Naive B cell (primary cell): Measurements from ENCODE around the gene DLGAP4. TPM values are rescaled to one million over a fixed set of nuclear protein-coding genes. Genes with fewer than 3 reads are reported as not detected.

Experiments
- ATAC-seq, 2 donors: fragments of 150-1000 bp; cut with Tn5 transposase; 2 replicates each; pipeline ENCODE4 v1.10.0; 2021; ENCODE audit warnings: low read depth in 2 of 2, mild to moderate bottlenecking in 2 of 2, moderate library complexity in 2 of 2
- DNase-seq: peaks from one replicate; pipeline ENCODE4 v3.0.0; 2022
- H3K27ac Mint-ChIP-seq, 6 donors: one replicate each; pipeline ENCODE4 v1.8.0; 2020 to 2022; ENCODE audit warnings: mild to moderate bottlenecking in 6 of 6, mixed read lengths in 6 of 6, moderate library complexity in 5 of 6, inconsistent platforms in 2 of 6
- H3K27me3 Mint-ChIP-seq, 3 donors: one replicate each; pipeline ENCODE4 v1.8.0; 2021 to 2022; ENCODE audit warnings: mixed read lengths in 3 of 3, mild to moderate bottlenecking in 1 of 3
- H3K36me3 Mint-ChIP-seq, 2 donors: one replicate each; pipeline ENCODE4 v1.8.0; 2020 to 2022; ENCODE audit warnings: mixed read lengths in 2 of 2, inconsistent platforms in 1 of 2, mild to moderate bottlenecking in 1 of 2
- H3K4me1 Mint-ChIP-seq, 3 donors: one replicate each; pipeline ENCODE4 v1.8.0; 2020 to 2022; ENCODE audit warnings: mixed read lengths in 3 of 3, inconsistent platforms in 1 of 3, mild to moderate bottlenecking in 1 of 3, moderate library complexity in 1 of 3
- H3K4me3 Mint-ChIP-seq, 8 donors: one replicate each; pipeline ENCODE4 v1.8.0; 2020 to 2022; ENCODE audit warnings: mild to moderate bottlenecking in 8 of 8, mixed read lengths in 8 of 8, moderate library complexity in 8 of 8, inconsistent platforms in 2 of 8
- H3K9me3 Mint-ChIP-seq, 7 donors: one replicate each; pipeline ENCODE4 v1.8.0; 2020 to 2022; ENCODE audit warnings: mixed read lengths in 7 of 7, mild to moderate bottlenecking in 5 of 7, inconsistent platforms in 2 of 7, moderate library complexity in 1 of 7
- polyA plus RNA-seq, 6 donors: library from polyadenylated mRNA; unstranded; fragments of 300-500 nt; fragmentation: Illumina TruSeq; gene quantifications; one replicate each; pipeline ENCODE4 v1.2.3, GENCODE V29; 2021; ENCODE audit warnings: low read depth in 6 of 6

Gene DLGAP4
- polyA plus RNA-seq, 6 donors from 2014 or later, result 15.3 to 35.5 (median 21.1) TPM

GRCh38 chr20:36333841-36334240, 27.7 kb downstream of the DLGAP4 start:
- DNase-seq (no peak), ATAC-seq (no peak)
- Mint-ChIP-seq H3K4me3 (no peak overlapping the region), H3K4me1 (peaks cover 0 to 4% (median 0%) of the 10 kb centered on the region in 3 donors), H3K27me3 (peaks cover 28 to 76% (median 64%) of the 10 kb centered on the region in 3 donors), H3K36me3 (peaks cover 0 to 7% of the 10 kb centered on the region in 2 donors), H3K27ac (peak overlapping the region in 1 of 6 donors; percentile 74), H3K9me3 (no peaks in the 10 kb centered on the region)

GRCh38 chr20:36334281-36335205, 28.4 kb downstream of the DLGAP4 start:
- H3K36me3 Mint-ChIP-seq, result peaks cover 0 to 7% of the 10 kb centered on the region in 2 donors
- H3K27me3 Mint-ChIP-seq, result peaks cover 28 to 79% (median 69%) of the 10 kb centered on the region in 3 donors
- DNase-seq (no peak), ATAC-seq (no peak)
- H3K4me1 Mint-ChIP-seq, result peaks cover 0 to 5% (median 0%) of the 10 kb centered on the region in 3 donors
- H3K9me3 Mint-ChIP-seq, result no peaks in the 10 kb centered on the region
- no peak overlapping the region for H3K4me3 Mint-ChIP-seq
- H3K27ac Mint-ChIP-seq, result peak overlapping the region in 1 of 6 donors; percentile 74

- peaks cover 24 to 87% (median 74%) of the 10 kb centered on the region in 3 donors for H3K27me3 Mint-ChIP-seq
These were observed 29.2 kb downstream of the DLGAP4 start for GRCh38 chr20:36335206-36335870.

GRCh38 chr20:36336204-36336603, 30.1 kb downstream of the DLGAP4 start:
- ATAC-seq (no peak), DNase-seq (no peak)
- Mint-ChIP-seq H3K4me3 (no peak overlapping the region), H3K9me3 (no peaks in the 10 kb centered on the region), H3K27me3 (peaks cover 24 to 89% (median 80%) of the 10 kb centered on the region in 3 donors), H3K36me3 (peaks cover 0 to 7% of the 10 kb centered on the region in 2 donors), H3K4me1 (peaks cover 0 to 8% (median 0%) of the 10 kb centered on the region in 3 donors), H3K27ac (no peak overlapping the region)

More at GRCh38 chr20:36335206-36335870, 29.2 kb downstream of the DLGAP4 start:
- Mint-ChIP-seq H3K4me1 (peaks cover 0 to 8% (median 0%) of the 10 kb centered on the region in 3 donors), H3K27ac (no peak overlapping the region), H3K36me3 (peaks cover 0 to 7% of the 10 kb centered on the region in 2 donors), H3K4me3 (no peak overlapping the region), H3K9me3 (no peaks in the 10 kb centered on the region)
- no peak for DNase-seq
- no peak for ATAC-seq

GRCh38 chr20:36336954-36337704, 31.0 kb downstream of the DLGAP4 start:
- ATAC-seq (no peak), DNase-seq (no peak)
- H3K27ac Mint-ChIP-seq, result no peak overlapping the region
- H3K9me3 Mint-ChIP-seq, result no peaks in the 10 kb centered on the region
- H3K4me3 Mint-ChIP-seq, result no peak overlapping the region
- peaks cover 0 to 8% (median 0%) of the 10 kb centered on the region in 3 donors for H3K4me1 Mint-ChIP-seq
- peaks cover 0 to 7% of the 10 kb centered on the region in 2 donors for H3K36me3 Mint-ChIP-seq
- peaks cover 17 to 86% (median 76%) of the 10 kb centered on the region in 3 donors for H3K27me3 Mint-ChIP-seq

- Mint-ChIP-seq H3K27me3 (peaks cover 16 to 86% (median 77%) of the 10 kb centered on the region in 3 donors), H3K36me3 (peaks cover 0 to 7% of the 10 kb centered on the region in 2 donors), H3K9me3 (no peaks in the 10 kb centered on the region), H3K27ac (no peak overlapping the region), H3K4me1 (peaks cover 0 to 11% (median 0%) of the 10 kb centered on the region in 3 donors), H3K4me3 (no peak overlapping the region)
- DNase-seq (no peak), ATAC-seq (no peak)
These were observed 31.7 kb downstream of the DLGAP4 start for GRCh38 chr20:36337886-36338285.

- Mint-ChIP-seq H3K4me3 (no peak overlapping the region), H3K36me3 (peaks cover 0 to 7% of the 10 kb centered on the region in 2 donors), H3K4me1 (peaks cover 0 to 11% (median 0%) of the 10 kb centered on the region in 3 donors), H3K27me3 (peaks cover 0 to 74% (median 59%) of the 10 kb centered on the region in 3 donors), H3K27ac (no peak overlapping the region), H3K9me3 (no peaks in the 10 kb centered on the region)
- no peak for ATAC-seq
- DNase-seq, result no peak
These were observed 33.8 kb downstream of the DLGAP4 start for GRCh38 chr20:36339646-36340592.

GRCh38 chr20:36340593-36340990, 34.5 kb downstream of the DLGAP4 start:
- no peak for ATAC-seq
- Mint-ChIP-seq H3K27me3 (peaks cover 0 to 68% (median 52%) of the 10 kb centered on the region in 3 donors), H3K27ac (no peak overlapping the region), H3K36me3 (peaks cover 0 to 7% of the 10 kb centered on the region in 2 donors), H3K9me3 (no peaks in the 10 kb centered on the region), H3K4me1 (peaks cover 0 to 11% (median 0%) of the 10 kb centered on the region in 3 donors), H3K4me3 (no peak overlapping the region)
- DNase-seq, result no peak

GRCh38 chr20:36341331-36342020, 35.3 kb downstream of the DLGAP4 start:
- peaks cover 0 to 7% (median 0%) of the 10 kb centered on the region in 3 donors for H3K4me1 Mint-ChIP-seq
- H3K9me3 Mint-ChIP-seq, result no peaks in the 10 kb centered on the region
- H3K27ac Mint-ChIP-seq, result no peak overlapping the region
- no peak overlapping the region for H3K4me3 Mint-ChIP-seq
- no peak for DNase-seq
- no peak for ATAC-seq
- H3K27me3 Mint-ChIP-seq, result peaks cover 3 to 64% (median 48%) of the 10 kb centered on the region in 3 donors
- peaks cover 0 to 1% of the 10 kb centered on the region in 2 donors for H3K36me3 Mint-ChIP-seq

GRCh38 chr20:36342331-36343120, 36.4 kb downstream of the DLGAP4 start:
- Mint-ChIP-seq H3K4me1 (peaks cover 0 to 7% (median 0%) of the 10 kb centered on the region in 3 donors), H3K27me3 (peaks cover 5 to 63% (median 52%) of the 10 kb centered on the region in 3 donors), H3K36me3 (no peaks in the 10 kb centered on the region), H3K9me3 (peaks cover 0 to 3% (median 0%) of the 10 kb centered on the region in 7 donors), H3K27ac (peak overlapping the region in 1 of 6 donors; percentile 68), H3K4me3 (no peak overlapping the region)
- DNase-seq (no peak), ATAC-seq (no peak)

- Mint-ChIP-seq H3K27me3 (peaks cover 5 to 65% (median 48%) of the 10 kb centered on the region in 3 donors), H3K4me3 (no peak overlapping the region), H3K36me3 (no peaks in the 10 kb centered on the region), H3K4me1 (peaks cover 0 to 7% (median 0%) of the 10 kb centered on the region in 3 donors), H3K9me3 (peaks cover 0 to 3% (median 0%) of the 10 kb centered on the region in 7 donors), H3K27ac (no peak overlapping the region)
- ATAC-seq (no peak), DNase-seq (no peak)
These were observed 37.5 kb downstream of the DLGAP4 start for GRCh38 chr20:36343641-36344040.
